Measurements from ENCODE around the gene DROSHA. TPM values are rescaled to one million over a fixed set of nuclear protein-coding genes. Genes with fewer than 3 reads are reported as not detected.

DROSHA gene
- total RNA-seq, 1 experiment from 2014 or later = 106 TPM

GRCh38 chr5:31375999-31376720 is 155.7 kb downstream of the DROSHA start:
- Histone ChIP-seq H3K27me3 (ENCODE audit: insufficient read depth, low read length) (no peaks in the 10 kb centered on the region), H3K4me2 (ENCODE audit: insufficient read depth, insufficient read length, low read length) (no peak overlapping the region), H2BK20ac (ENCODE audit: low read depth, low read length, poor library complexity, severe bottlenecking) (no peak overlapping the region), H4K8ac (replicated peaks; ENCODE audit: insufficient read length, low read depth, low read length) (no peak overlapping the region), H4K20me1 (ENCODE audit: control insufficient read depth, insufficient read depth, insufficient read length) (no peaks in the 10 kb centered on the region), H3K9ac (ENCODE audit: extremely low read depth, insufficient read length, low read length) (no peak overlapping the region), H3K23me2 (ENCODE audit: insufficient read length, low read depth, low read length, poor library complexity, severe bottlenecking) (no peaks in the 10 kb centered on the region), H2BK12ac (ENCODE audit: insufficient read length, low read depth, low read length) (no peak overlapping the region), H3K4me1 (ENCODE audit: insufficient read depth, low read length) (0 out of 2 replicates have a peak, but pooled peaks cover 3% of the 10 kb centered on the region), H3K18ac (ENCODE audit: insufficient read length, low read depth, low read length) (no peak overlapping the region), H3K27ac (ENCODE audit: insufficient read length, low read depth, low read length) (no peak overlapping the region), H2BK15ac (ENCODE audit: low read depth, low read length) (no peak overlapping the region), H3K9me3 (ENCODE audit: control insufficient read depth, low read depth, low read length) (no peaks in the 10 kb centered on the region), H3K14ac (ENCODE audit: insufficient read depth, low read length) (no peak overlapping the region), H3K79me1 (ENCODE audit: insufficient read depth, low read depth, low read length, poor library complexity, severe bottlenecking) (no peaks in the 10 kb centered on the region), H3K56ac (ENCODE audit: insufficient read length, low read depth, low read length) (no peak overlapping the region), H4K91ac (ENCODE audit: insufficient read length, low read depth, low read length) (no peak overlapping the region), H3K23ac (ENCODE audit: insufficient read length, low read depth, low read length) (no peak overlapping the region), H3K4ac (ENCODE audit: low read depth, low read length) (no peak overlapping the region), H3K79me2 (ENCODE audit: insufficient read depth, low read length) (no peaks in the 10 kb centered on the region), H3T11ph (ENCODE audit: low read length) (no peak overlapping the region), H2BK5ac (ENCODE audit: insufficient read length, low read length) (no peak overlapping the region), H4K5ac (ENCODE audit: insufficient read length, low read depth, low read length) (no peak overlapping the region), H2AFZ (ENCODE audit: low read length) (no peak overlapping the region), H2BK120ac (ENCODE audit: low read depth, low read length, poor library complexity, severe bottlenecking) (no peak overlapping the region), H2AK5ac (ENCODE audit: insufficient read length, low read length) (no peak overlapping the region)
- no peak for DNase-seq
- Mint-ChIP-seq H3K36me3 (ENCODE audit: insufficient read depth in 1 of 3, low read depth in 3 of 3) (no peaks in the 10 kb centered on the region; a peak in 1 of 7 replicates), H3K27ac (no peak overlapping the region), H3K4me1 (peaks cover 5 to 7% of the 10 kb centered on the region in 2 experiments; a peak in 2 of 4 replicates), H3K4me3 (no peak overlapping the region), H3K9me3 (no peaks in the 10 kb centered on the region), H3K27me3 (ENCODE audit: low read depth) (no peaks in the 10 kb centered on the region; the same call in 1 of the 2 replicates)
- TF ChIP-seq CTCF (conservative IDR thresholded peaks at IDR 0.05) = no peak
- no CpG with 5 or more reads among the region's 10 CpGs for WGBS (ENCODE audit: extremely low coverage, insufficient read length, low lambda C conversion rate)

Data from H9 (cell line).